Activated B cell treated with CpG ODN at 0.5 μM for 24 hours (primary cell): ENCODE measurements around the gene ZFY. TPM values are rescaled to one million over a fixed set of nuclear protein-coding genes. Genes with fewer than 3 reads are reported as not detected.

Experiments used
- ATAC-seq: fragments of 200-7000 bp; cut with Tn5 transposase; one replicate; pipeline ENCODE4 v1.10.0; 2021; ENCODE audit warnings: low read depth, mild to moderate bottlenecking, moderate library complexity
- CTCF ChIA-PET: fragments of 350-600 bp; sonication (Branson Sonifier 250); formaldehyde crosslinking; loops from one replicate; lab custom pipeline; 2021; ENCODE audit warnings: antibody characterized with exemption; lab: Charles Lee
- POLR2A ChIA-PET: fragments of 350-600 bp; sonication (Branson Sonifier 250); formaldehyde crosslinking; loops from one replicate; lab custom pipeline; 2021; ENCODE audit warnings: antibody characterized with exemption; lab: Charles Lee
- DNase-seq: peaks from one replicate; pipeline ENCODE4 v3.0.0; 2022
- H3K27ac Mint-ChIP-seq: one replicate; pipeline ENCODE4 v1.8.0; 2020; ENCODE audit warnings: mixed read lengths
- H3K27me3 Mint-ChIP-seq: one replicate; pipeline ENCODE4 v1.8.0; 2021; ENCODE audit warnings: mixed read lengths
- H3K36me3 Mint-ChIP-seq: one replicate; pipeline ENCODE4 v1.8.0; 2021; ENCODE audit warnings: low read depth, mixed read lengths
- H3K4me1 Mint-ChIP-seq: one replicate; pipeline ENCODE4 v1.8.0; 2021; ENCODE audit warnings: mixed read lengths
- H3K4me3 Mint-ChIP-seq: one replicate; pipeline ENCODE4 v1.8.0; 2020; ENCODE audit warnings: mild to moderate bottlenecking, mixed read lengths
- H3K9me3 Mint-ChIP-seq: one replicate; pipeline ENCODE4 v1.8.0; 2020; ENCODE audit warnings: mixed read lengths
- intact Hi-C: fragments of 100-400 bp; cut with micrococcal nuclease; formaldehyde crosslinking; loops from one replicate; pipeline ENCODE4 v1.15.1; 2024
- total RNA-seq: library from RNA; stranded (reverse); gene quantifications from 2 replicates; pipeline ENCODE4 v1.2.3, GENCODE V29; 2022
- TF ChIP-seq, protein P1 (sequence below): fragments of 200-600 bp; IDR thresholded peaks from one replicate; pipeline ENCODE4 v1.8.0; 2022; ENCODE audit warnings: antibody characterized with exemption, mild to moderate bottlenecking

Gene ZFY
- total RNA-seq, 1 donor from 2014 or later: 24.1 TPM

DNA sequence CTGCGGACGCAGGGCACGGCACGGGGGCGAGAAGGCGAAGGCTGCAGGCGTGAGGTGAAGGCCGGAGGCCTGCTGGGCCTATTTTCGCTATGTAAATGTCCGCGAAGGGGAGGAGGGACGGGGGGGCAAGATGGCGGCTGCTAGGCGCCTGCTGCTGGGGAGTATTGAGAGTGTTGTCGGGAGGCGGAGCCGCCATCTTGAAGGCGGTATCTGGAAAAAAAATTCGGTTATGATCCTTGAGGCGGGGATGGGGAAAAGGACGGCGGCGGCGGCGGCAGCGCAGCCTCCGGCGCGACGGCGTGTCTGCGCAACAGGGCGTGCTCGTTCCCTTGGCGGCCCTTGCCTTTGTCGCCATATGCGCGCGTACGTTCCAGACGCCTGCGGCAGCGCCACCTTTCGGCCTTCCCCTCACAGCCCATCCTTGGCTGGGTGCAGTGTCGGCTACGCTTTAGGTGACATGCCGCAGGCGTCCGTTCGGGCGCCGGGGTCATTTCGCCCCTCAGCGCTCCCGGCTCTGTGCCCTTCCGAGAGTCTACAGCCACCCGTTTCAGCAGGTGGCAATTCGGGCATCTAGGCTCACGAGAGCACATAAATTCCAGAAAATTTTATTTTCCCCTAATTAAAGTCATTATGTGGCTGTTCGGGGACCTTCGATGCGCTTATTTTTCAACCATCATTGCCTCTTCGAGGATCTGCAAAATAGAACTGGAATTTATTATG, 695 bp downstream of the ZFY start:
- Mint-ChIP-seq H3K9me3 (no peaks in the 10 kb centered on the region), H3K4me1 (peaks cover 29% of the 10 kb centered on the region), H3K27me3 (no peaks in the 10 kb centered on the region), H3K27ac (peak overlapping the region; percentile 99), H3K4me3 (peak overlapping the region; percentile 93), H3K36me3 (peaks cover 19% of the 10 kb centered on the region)
- intact Hi-C loops: loop anchor here (1.0 to 5.0 kb wide), 6 partner anchors 15 to 95 kb away; partner anchors contain the start of gene RPS4Y1
- ChIA-PET CTCF (no interaction called here), POLR2A (interaction anchor here (0.7 to 2.3 kb wide), 6 partner anchors 13 to 68 kb away, joined by 3 to 35 read pairs (median 6); no protein-coding TSS in a partner anchor)
- TF ChIP-seq, protein P1, sequence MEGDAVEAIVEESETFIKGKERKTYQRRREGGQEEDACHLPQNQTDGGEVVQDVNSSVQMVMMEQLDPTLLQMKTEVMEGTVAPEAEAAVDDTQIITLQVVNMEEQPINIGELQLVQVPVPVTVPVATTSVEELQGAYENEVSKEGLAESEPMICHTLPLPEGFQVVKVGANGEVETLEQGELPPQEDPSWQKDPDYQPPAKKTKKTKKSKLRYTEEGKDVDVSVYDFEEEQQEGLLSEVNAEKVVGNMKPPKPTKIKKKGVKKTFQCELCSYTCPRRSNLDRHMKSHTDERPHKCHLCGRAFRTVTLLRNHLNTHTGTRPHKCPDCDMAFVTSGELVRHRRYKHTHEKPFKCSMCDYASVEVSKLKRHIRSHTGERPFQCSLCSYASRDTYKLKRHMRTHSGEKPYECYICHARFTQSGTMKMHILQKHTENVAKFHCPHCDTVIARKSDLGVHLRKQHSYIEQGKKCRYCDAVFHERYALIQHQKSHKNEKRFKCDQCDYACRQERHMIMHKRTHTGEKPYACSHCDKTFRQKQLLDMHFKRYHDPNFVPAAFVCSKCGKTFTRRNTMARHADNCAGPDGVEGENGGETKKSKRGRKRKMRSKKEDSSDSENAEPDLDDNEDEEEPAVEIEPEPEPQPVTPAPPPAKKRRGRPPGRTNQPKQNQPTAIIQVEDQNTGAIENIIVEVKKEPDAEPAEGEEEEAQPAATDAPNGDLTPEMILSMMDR: no peak
- DNase-seq: peak; percentile 76
- ATAC-seq: peak; percentile 78

DNA sequence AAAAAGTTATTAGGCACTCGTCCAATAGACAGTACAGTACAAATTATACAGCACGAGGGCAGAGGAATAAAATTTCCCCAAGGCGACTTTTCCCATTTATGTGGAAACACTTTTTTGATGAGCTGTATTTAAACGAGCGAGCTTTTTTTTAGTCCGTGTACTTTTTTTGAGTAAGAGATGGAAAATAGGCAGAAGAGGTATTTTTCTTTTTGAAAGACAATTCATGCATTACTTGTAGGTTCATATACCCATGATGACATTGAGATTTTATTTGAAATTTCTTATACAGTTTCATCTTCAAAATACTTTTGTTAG, 1.2 kb downstream of the ZFY start:
- DNase-seq: no peak
- POLR2A ChIA-PET: interaction anchor here (0.7 to 2.3 kb wide), 3 partner anchors 14 to 67 kb away, joined by 3 to 35 read pairs (median 12); no protein-coding TSS in a partner anchor
- Mint-ChIP-seq H3K27ac (peak overlapping the region; percentile 99), H3K4me3 (peak overlapping the region; percentile 93), H3K9me3 (no peaks in the 10 kb centered on the region), H3K27me3 (no peaks in the 10 kb centered on the region), H3K4me1 (peaks cover 29% of the 10 kb centered on the region), H3K36me3 (peaks cover 17% of the 10 kb centered on the region)
- CTCF ChIA-PET: no interaction called here
- ATAC-seq: no peak
- TF ChIP-seq, protein P1: no peak
- intact Hi-C loops: loop anchor here (1.0 to 5.0 kb wide), 5 partner anchors 14 to 81 kb away; no protein-coding TSS in a partner anchor

DNA sequence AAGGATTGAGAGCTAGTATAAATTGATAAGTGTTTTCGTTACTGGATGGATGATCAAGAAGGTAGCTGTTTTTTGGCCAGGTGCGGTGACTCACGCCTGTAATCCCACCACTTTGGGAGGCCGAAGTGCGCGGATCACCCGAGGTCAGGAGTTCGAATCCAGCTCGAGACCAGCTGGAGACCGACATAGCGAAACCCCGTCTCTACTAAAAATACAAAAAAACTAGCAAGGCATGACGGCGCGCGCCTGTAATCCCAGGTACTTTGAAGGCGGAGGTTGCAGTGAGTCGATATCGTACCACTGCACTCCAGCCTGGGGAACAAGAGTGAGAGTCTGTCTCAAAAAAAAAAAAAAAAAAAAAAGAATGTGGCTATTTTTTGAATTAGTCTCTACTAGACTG, 2.0 kb downstream of the ZFY start:
- peak overlapping the region; percentile 99 for H3K27ac Mint-ChIP-seq
- H3K4me1 Mint-ChIP-seq: peaks cover 32% of the 10 kb centered on the region
- ChIA-PET CTCF (no interaction called here), POLR2A (interaction anchor here (0.6 to 2.3 kb wide), 3 partner anchors 13 to 67 kb away, joined by 7 to 35 read pairs (median 12); no protein-coding TSS in a partner anchor)
- DNase-seq: no peak
- no peak for ATAC-seq
- TF ChIP-seq, protein P1: no peak
- intact Hi-C loops: loop anchor here (2.0 to 5.0 kb wide), 4 partner anchors 14 to 80 kb away; no protein-coding TSS in a partner anchor
- no peaks in the 10 kb centered on the region for H3K27me3 Mint-ChIP-seq
- no peaks in the 10 kb centered on the region for H3K9me3 Mint-ChIP-seq
- H3K4me3 Mint-ChIP-seq: peak overlapping the region; percentile 93
- H3K36me3 Mint-ChIP-seq: peaks cover 13% of the 10 kb centered on the region

DNA sequence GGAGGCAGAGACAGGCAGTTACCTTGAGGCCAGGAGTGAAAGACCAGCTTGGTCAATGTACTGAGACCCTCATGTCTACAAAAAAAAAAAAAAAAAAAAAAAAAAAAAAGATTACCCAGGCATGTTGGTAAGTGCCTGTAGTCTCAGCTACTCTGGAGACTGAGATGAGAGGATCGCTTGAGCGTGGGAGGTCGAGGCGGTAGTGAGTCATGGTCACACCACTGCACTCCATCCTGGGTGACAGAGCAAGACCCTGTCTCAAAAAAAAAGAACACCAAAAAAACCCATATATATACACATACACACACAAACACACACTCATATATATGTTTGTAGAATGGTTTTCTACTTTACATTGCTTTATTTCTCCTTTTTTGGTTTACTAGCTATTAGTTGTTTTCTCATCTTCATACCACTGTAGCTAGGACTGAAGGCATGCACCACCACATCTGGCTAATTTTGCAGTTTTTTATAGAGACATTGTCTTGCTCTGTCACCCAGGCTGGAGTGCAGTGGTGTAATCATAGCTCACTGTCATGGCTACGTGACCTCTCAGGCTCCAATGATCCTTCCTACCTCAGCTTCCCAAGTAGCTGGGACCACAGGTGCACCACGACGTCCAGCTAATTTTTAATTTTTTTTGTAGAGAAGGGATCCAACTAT, 14.5 kb downstream of the ZFY start:
- no peaks in the 10 kb centered on the region for H3K9me3 Mint-ChIP-seq
- peaks cover 13% of the 10 kb centered on the region for H3K36me3 Mint-ChIP-seq
- TF ChIP-seq, protein P1: no peak
- H3K27ac Mint-ChIP-seq: peak overlapping the region; percentile 75
- CTCF ChIA-PET: no interaction called here
- no peaks in the 10 kb centered on the region for H3K27me3 Mint-ChIP-seq
- ATAC-seq: peak; percentile 91
- POLR2A ChIA-PET: interaction anchor here (0.6 to 2.1 kb wide), 4 partner anchors 13 to 16 kb away, joined by 4 to 35 read pairs (median 6); partner anchors contain the start of gene ZFY
- H3K4me1 Mint-ChIP-seq: peaks cover 56% of the 10 kb centered on the region
- DNase-seq: no peak
- H3K4me3 Mint-ChIP-seq: peak overlapping the region; percentile 32
- intact Hi-C loops: loop anchor here (2.0 kb wide), 2 partner anchors 13 to 23 kb away; no protein-coding TSS in a partner anchor
